Nephron (organoid): ENCODE measurements around the gene ZBTB24.
A peak's percentile ranks its signal among the peaks of the same experiment; 100 is the strongest.

ENCODE experiments used
- H3K27ac Mint-ChIP-seq, 3 experiments: 2 replicates each; pipeline ENCODE4 v1.8.0; 2020; ENCODE audit warnings: mixed read lengths in 3 of 3, mild to moderate bottlenecking in 2 of 3, moderate library complexity in 1 of 3
- H3K27me3 Mint-ChIP-seq: 2 replicates; pipeline ENCODE4 v1.8.0; 2021; ENCODE audit warnings: low read depth, mild to moderate bottlenecking, moderate library complexity, mixed read lengths
- H3K36me3 Mint-ChIP-seq: 2 replicates; pipeline ENCODE4 v1.8.0; 2020; ENCODE audit warnings: low read depth, mixed read lengths
- H3K4me1 Mint-ChIP-seq: 2 replicates; pipeline ENCODE4 v1.8.0; 2020; ENCODE audit warnings: mixed read lengths
- H3K4me3 Mint-ChIP-seq, 3 experiments: 2 replicates each; pipeline ENCODE4 v1.8.0; 2020; ENCODE audit warnings: mild to moderate bottlenecking in 3 of 3, mixed read lengths in 3 of 3, moderate library complexity in 2 of 3
- H3K9me3 Mint-ChIP-seq: 2 replicates; pipeline ENCODE4 v1.8.0; 2020; ENCODE audit warnings: mixed read lengths
- CTCF ChIP-seq, 3 experiments: fragments of 200-600 bp; sonication (generic); IDR thresholded peaks; one replicate each; pipeline ENCODE4 v1.5.0; 2021; ENCODE audit warnings: antibody characterized with exemption in 3 of 3; ENCODE audit not compliant: unreplicated experiment in 3 of 3

ZBTB24 gene

GRCh38 chr6:109447087-109447486 is 35.9 kb downstream of the ZBTB24 start:
- TF ChIP-seq CTCF (IDR thresholded peaks at IDR 0.05; ENCODE audit: unreplicated experiment in 3 of 3): no peak
- H3K36me3 Mint-ChIP-seq: peaks cover 13% of the 10 kb centered on the region
- H3K9me3 Mint-ChIP-seq: no peaks in the 10 kb centered on the region
- H3K4me1 Mint-ChIP-seq: peaks cover 7% of the 10 kb centered on the region
- no peak overlapping the region for H3K27ac Mint-ChIP-seq
- H3K27me3 Mint-ChIP-seq: no peaks in the 10 kb centered on the region
- H3K4me3 Mint-ChIP-seq: no peak overlapping the region

GRCh38 chr6:109446541-109446940 is 36.5 kb downstream of the ZBTB24 start:
- Mint-ChIP-seq H3K27ac (no peak overlapping the region), H3K4me1 (peaks cover 12% of the 10 kb centered on the region), H3K9me3 (no peaks in the 10 kb centered on the region), H3K27me3 (no peaks in the 10 kb centered on the region), H3K4me3 (no peak overlapping the region), H3K36me3 (peaks cover 13% of the 10 kb centered on the region)
- no peak for TF ChIP-seq CTCF (IDR thresholded peaks at IDR 0.05; ENCODE audit: unreplicated experiment in 3 of 3)

GRCh38 chr6:109446072-109446471 is 36.9 kb downstream of the ZBTB24 start:
- Mint-ChIP-seq H3K4me1 (peaks cover 16% of the 10 kb centered on the region), H3K27ac (no peak overlapping the region), H3K9me3 (no peaks in the 10 kb centered on the region), H3K4me3 (no peak overlapping the region), H3K27me3 (no peaks in the 10 kb centered on the region), H3K36me3 (peaks cover 13% of the 10 kb centered on the region)
- TF ChIP-seq CTCF (IDR thresholded peaks at IDR 0.05; ENCODE audit: unreplicated experiment in 3 of 3): no peak

GRCh38 chr6:109445382-109445781 is 37.6 kb downstream of the ZBTB24 start:
- Mint-ChIP-seq H3K36me3 (peaks cover 9% of the 10 kb centered on the region), H3K9me3 (no peaks in the 10 kb centered on the region), H3K4me1 (peaks cover 12% of the 10 kb centered on the region), H3K4me3 (no peak overlapping the region), H3K27me3 (no peaks in the 10 kb centered on the region), H3K27ac (no peak overlapping the region)
- no peak for TF ChIP-seq CTCF (IDR thresholded peaks at IDR 0.05; ENCODE audit: unreplicated experiment in 3 of 3)

DNA sequence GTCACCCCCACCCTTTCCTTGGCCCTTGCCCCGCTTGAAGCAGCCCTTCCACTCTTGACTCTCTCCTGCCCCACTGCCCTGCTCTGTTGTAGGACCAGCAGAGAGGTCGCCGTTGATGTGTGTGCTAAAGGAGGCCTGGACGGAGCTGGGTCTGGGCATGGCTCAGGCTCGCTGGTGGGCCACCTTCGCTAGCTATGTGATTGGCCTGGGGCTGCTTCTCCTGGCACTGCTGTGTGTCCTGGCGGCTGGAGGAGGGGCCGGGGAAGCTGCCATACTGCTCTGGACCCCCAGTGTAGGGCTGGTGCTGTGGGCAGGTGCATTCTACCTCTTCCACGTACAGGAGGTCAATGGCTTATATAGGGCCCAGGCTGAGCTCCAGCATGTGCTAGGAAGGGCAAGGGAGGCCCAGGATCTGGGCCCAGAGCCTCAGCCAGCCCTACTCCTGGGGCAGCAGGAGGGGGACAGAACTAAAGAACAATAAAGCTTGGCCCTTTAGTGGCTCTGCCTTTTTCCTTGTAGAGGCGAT is 39.5 kb downstream of the ZBTB24 start:
- Mint-ChIP-seq H3K27me3 (no peaks in the 10 kb centered on the region), H3K36me3 (peaks cover 9% of the 10 kb centered on the region), H3K27ac (no peak overlapping the region), H3K4me3 (peak overlapping the region in 2 of 3 experiments; percentile 97 to 98), H3K9me3 (no peaks in the 10 kb centered on the region), H3K4me1 (peaks cover 17% of the 10 kb centered on the region)
- TF ChIP-seq CTCF (IDR thresholded peaks at IDR 0.05; ENCODE audit: unreplicated experiment in 3 of 3): no peak

GRCh38 chr6:109442393-109442924 is 40.6 kb downstream of the ZBTB24 start:
- H3K27me3 Mint-ChIP-seq: no peaks in the 10 kb centered on the region
- TF ChIP-seq CTCF (IDR thresholded peaks at IDR 0.05; ENCODE audit: unreplicated experiment in 3 of 3): no peak
- H3K27ac Mint-ChIP-seq: no peak overlapping the region
- peaks cover 17% of the 10 kb centered on the region for H3K4me1 Mint-ChIP-seq
- H3K36me3 Mint-ChIP-seq: peaks cover 9% of the 10 kb centered on the region
- H3K4me3 Mint-ChIP-seq: peak overlapping the region; percentile 97 to 98 (median 97)
- H3K9me3 Mint-ChIP-seq: no peaks in the 10 kb centered on the region
